H7 (cell line): Measurements from ENCODE around the gene TGM3. TPM values are rescaled to one million over a fixed set of nuclear protein-coding genes. Genes with fewer than 3 reads are reported as not detected.

ENCODE experiments used
- DNase-seq: peaks from one replicate; pipeline ENCODE4 v3.0.0; 2012
- H3K27me3 ChIP-seq: 2 replicates; pipeline ENCODE4 v1.6.0; 2011; ENCODE audit warnings: mild to moderate bottlenecking, low read length; ENCODE audit not compliant: control insufficient read depth, insufficient read depth
- H3K36me3 ChIP-seq: replicated peaks from 2 replicates; pipeline ENCODE4 v1.5.1; 2011; ENCODE audit warnings: low read length; ENCODE audit not compliant: control insufficient read depth, insufficient read depth
- H3K4me3 ChIP-seq: 2 replicates; pipeline ENCODE4 v1.5.1; 2011; ENCODE audit warnings: low read depth, mild to moderate bottlenecking, control low read depth, low read length, moderate library complexity; ENCODE audit not compliant: insufficient read depth
- total RNA-seq: library from RNA; depleted of rRNA; stranded (reverse); fragments of >200 nt; shearing (Covaris generic); gene quantifications from 2 replicates; pipeline ENCODE4 v1.2.3, GENCODE V29; 2014

The TGM3 gene
- total RNA-seq, 1 experiment from 2014 or later: 0.90 TPM

GRCh38 chr20:2273634-2274302, 22.0 kb upstream of the TGM3 start:
- H3K36me3 ChIP-seq: no peaks in the 10 kb centered on the region
- no peak for DNase-seq
- H3K27me3 ChIP-seq: no peaks in the 10 kb centered on the region
- H3K4me3 ChIP-seq: no peak overlapping the region

GRCh38 chr20:2276015-2276414, 19.8 kb upstream of the TGM3 start:
- H3K36me3 ChIP-seq: no peaks in the 10 kb centered on the region
- no peak for DNase-seq
- no peaks in the 10 kb centered on the region for H3K27me3 ChIP-seq
- H3K4me3 ChIP-seq: no peak overlapping the region

GRCh38 chr20:2279253-2279779, 16.5 kb upstream of the TGM3 start:
- no peak overlapping the region for H3K4me3 ChIP-seq
- H3K27me3 ChIP-seq: no peaks in the 10 kb centered on the region
- no peak for DNase-seq
- no peaks in the 10 kb centered on the region for H3K36me3 ChIP-seq

- DNase-seq: no peak
- Histone ChIP-seq H3K36me3 (no peaks in the 10 kb centered on the region), H3K4me3 (no peak overlapping the region), H3K27me3 (no peaks in the 10 kb centered on the region)
These were observed 15.7 kb upstream of the TGM3 start for GRCh38 chr20:2280082-2280481.

- DNase-seq: no peak
- Histone ChIP-seq H3K27me3 (no peaks in the 10 kb centered on the region), H3K4me3 (no peak overlapping the region), H3K36me3 (no peaks in the 10 kb centered on the region)
These were observed 14.2 kb upstream of the TGM3 start for GRCh38 chr20:2281563-2281962.

- DNase-seq: no peak
- Histone ChIP-seq H3K4me3 (no peak overlapping the region), H3K27me3 (no peaks in the 10 kb centered on the region), H3K36me3 (no peaks in the 10 kb centered on the region)
These were observed 13.6 kb upstream of the TGM3 start for GRCh38 chr20:2282181-2282580.

- no peaks in the 10 kb centered on the region for H3K27me3 ChIP-seq
- no peak overlapping the region for H3K4me3 ChIP-seq
- no peak for DNase-seq
- no peaks in the 10 kb centered on the region for H3K36me3 ChIP-seq
These were observed 11.9 kb upstream of the TGM3 start for GRCh38 chr20:2283706-2284423.

GRCh38 chr20:2285193-2285592, 10.6 kb upstream of the TGM3 start:
- Histone ChIP-seq H3K4me3 (no peak overlapping the region), H3K36me3 (no peaks in the 10 kb centered on the region), H3K27me3 (no peaks in the 10 kb centered on the region)
- no peak for DNase-seq

- Histone ChIP-seq H3K4me3 (no peak overlapping the region), H3K36me3 (no peaks in the 10 kb centered on the region), H3K27me3 (no peaks in the 10 kb centered on the region)
- no peak for DNase-seq
These were observed 10.2 kb upstream of the TGM3 start for GRCh38 chr20:2285613-2286012.

- DNase-seq: no peak
- Histone ChIP-seq H3K36me3 (no peaks in the 10 kb centered on the region), H3K4me3 (no peak overlapping the region), H3K27me3 (no peaks in the 10 kb centered on the region)
These were observed 8.3 kb upstream of the TGM3 start for GRCh38 chr20:2287504-2287903.

GRCh38 chr20:2289475-2289874, 6.3 kb upstream of the TGM3 start:
- H3K27me3 ChIP-seq: no peaks in the 10 kb centered on the region
- DNase-seq: no peak
- no peak overlapping the region for H3K4me3 ChIP-seq

GRCh38 chr20:2290486-2290885, 5.3 kb upstream of the TGM3 start:
- Histone ChIP-seq H3K36me3 (no peaks in the 10 kb centered on the region), H3K27me3 (no peaks in the 10 kb centered on the region), H3K4me3 (no peak overlapping the region)
- no peak for DNase-seq

More at GRCh38 chr20:2289475-2289874, 6.3 kb upstream of the TGM3 start:
- H3K36me3 ChIP-seq: no peaks in the 10 kb centered on the region

GRCh38 chr20:2292416-2293110, 3.2 kb upstream of the TGM3 start:
- H3K36me3 ChIP-seq: no peaks in the 10 kb centered on the region
- no peaks in the 10 kb centered on the region for H3K27me3 ChIP-seq
- no peak overlapping the region for H3K4me3 ChIP-seq
- DNase-seq: no peak

- no peaks in the 10 kb centered on the region for H3K36me3 ChIP-seq
- no peak overlapping the region for H3K4me3 ChIP-seq
- no peaks in the 10 kb centered on the region for H3K27me3 ChIP-seq
- no peak for DNase-seq
These were observed 2.3 kb upstream of the TGM3 start for GRCh38 chr20:2293486-2293885.

GRCh38 chr20:2293971-2294370, 1.8 kb upstream of the TGM3 start:
- H3K36me3 ChIP-seq: no peaks in the 10 kb centered on the region
- DNase-seq: no peak
- H3K4me3 ChIP-seq: no peak overlapping the region
- H3K27me3 ChIP-seq: no peaks in the 10 kb centered on the region
